ENCODE results near the gene OR2K2.
"Not testable (repeated sequence)": the region's sequence is repeated elsewhere in the genome, so short reads cannot be mapped to it uniquely, and the experiment has no call there.

Gene OR2K2

DNA sequence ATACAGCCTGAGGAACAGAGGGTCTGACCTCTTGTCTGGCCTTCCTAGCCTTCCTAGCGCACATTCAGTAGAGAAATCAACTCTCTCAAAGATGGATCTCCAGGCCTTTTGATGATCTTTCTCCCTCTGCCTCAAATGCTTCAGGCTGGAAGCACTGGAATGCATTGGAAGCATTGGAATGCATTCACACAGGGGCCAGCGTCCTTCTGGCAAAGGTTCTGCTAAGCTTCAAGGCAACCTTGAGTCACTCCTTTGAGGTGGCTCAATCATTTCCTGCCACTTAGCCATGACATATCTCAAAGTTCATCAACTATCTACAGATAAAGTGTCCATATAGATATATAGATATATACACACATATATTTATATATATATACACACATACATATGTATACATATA is 42.9 kb downstream of the OR2K2 start:
- DNase-seq (ENCODE audit: low spot score in 2 of 2) (no peak), ATAC-seq (replicated peaks; ENCODE audit: extremely low read depth, poor library complexity, severe bottlenecking) (no peak)
- H3K36me3 Mint-ChIP-seq (ENCODE audit: insufficient read depth), result no peaks in the 10 kb centered on the region
- H3K4me1 Mint-ChIP-seq, result no peaks in the 10 kb centered on the region
- no peak overlapping the region for H3K27ac Mint-ChIP-seq (ENCODE audit: low read depth)
- no peaks in the 10 kb centered on the region for H3K9me3 Mint-ChIP-seq
- H3K27me3 Mint-ChIP-seq, result peaks cover 30% of the 10 kb centered on the region
- no peak overlapping the region for H3K4me3 Mint-ChIP-seq

DNA sequence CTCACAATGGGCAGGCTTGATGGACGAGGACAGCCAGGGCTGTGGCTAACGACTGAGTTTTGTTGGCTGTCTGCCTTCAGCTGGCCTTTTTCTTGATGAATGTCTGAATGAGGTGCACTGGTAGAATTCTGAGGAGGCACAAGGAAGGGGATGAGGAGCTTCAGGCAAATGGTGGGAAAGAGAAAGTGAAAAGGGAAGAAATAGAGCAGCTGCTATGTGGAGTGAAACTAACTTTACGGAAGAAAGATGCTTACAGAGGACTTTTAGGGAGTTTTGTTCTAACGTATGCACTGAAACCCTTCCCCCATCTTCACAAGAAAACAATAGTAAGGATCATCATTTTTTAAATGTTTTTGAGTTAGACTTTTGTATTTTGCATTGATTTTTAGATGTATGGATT is 45.3 kb downstream of the OR2K2 start:
- Mint-ChIP-seq H3K4me3 (no peak overlapping the region), H3K36me3 (ENCODE audit: insufficient read depth) (no peaks in the 10 kb centered on the region), H3K27ac (ENCODE audit: low read depth) (no peak overlapping the region), H3K27me3 (peaks cover 43% of the 10 kb centered on the region), H3K9me3 (no peaks in the 10 kb centered on the region), H3K4me1 (no peaks in the 10 kb centered on the region)
- ATAC-seq (replicated peaks; ENCODE audit: extremely low read depth, poor library complexity, severe bottlenecking) (no peak), DNase-seq (ENCODE audit: low spot score in 2 of 2) (no peak)

DNA sequence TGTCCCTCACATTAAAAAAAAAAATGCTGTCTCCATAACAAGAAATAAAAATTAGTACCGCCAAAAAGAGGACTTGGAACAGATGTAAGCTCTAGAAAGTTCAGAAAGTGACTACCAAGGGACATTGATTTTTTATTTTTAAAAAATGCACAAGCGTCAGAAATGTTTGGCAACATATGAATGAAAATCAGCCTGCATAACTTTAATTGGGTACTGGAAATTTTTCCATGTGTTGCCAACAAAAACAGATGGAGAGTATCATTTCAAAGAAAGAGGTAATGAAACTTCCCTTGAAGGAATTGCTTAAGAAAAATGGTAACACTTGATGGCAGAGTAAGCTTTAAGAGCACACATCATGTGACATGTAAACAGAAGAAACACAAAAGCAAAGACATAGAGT is 47.2 kb downstream of the OR2K2 start:
- no peaks in the 10 kb centered on the region for H3K4me1 Mint-ChIP-seq
- peaks cover 26% of the 10 kb centered on the region for H3K27me3 Mint-ChIP-seq
- H3K36me3 Mint-ChIP-seq (ENCODE audit: insufficient read depth), result no peaks in the 10 kb centered on the region
- DNase-seq (ENCODE audit: low spot score in 2 of 2) (no peak), ATAC-seq (replicated peaks; ENCODE audit: extremely low read depth, poor library complexity, severe bottlenecking) (no peak)
- H3K4me3 Mint-ChIP-seq, result no peak overlapping the region
- no peaks in the 10 kb centered on the region for H3K9me3 Mint-ChIP-seq
- no peak overlapping the region for H3K27ac Mint-ChIP-seq (ENCODE audit: low read depth)

DNA sequence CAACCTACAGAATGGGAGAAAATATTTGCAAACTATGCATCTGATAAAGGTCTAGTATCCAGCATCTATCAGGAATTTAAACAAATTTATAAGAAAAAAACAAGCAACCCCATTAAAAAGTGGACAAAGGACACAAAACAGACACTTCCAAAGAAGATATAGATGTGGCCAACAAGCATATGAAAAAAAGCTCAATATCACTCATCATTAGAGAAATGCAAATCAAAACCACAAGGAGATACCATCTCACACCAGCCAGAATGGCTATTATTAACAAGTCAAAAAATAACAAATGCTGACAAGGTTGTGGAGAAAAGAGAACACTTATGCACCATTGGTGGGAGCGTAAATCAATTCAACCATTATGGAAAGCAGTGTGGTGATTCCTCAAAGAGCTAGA is 49.2 kb downstream of the OR2K2 start:
- not testable (repeated sequence) for DNase-seq (ENCODE audit: low spot score in 2 of 2); H3K9me3 Mint-ChIP-seq; H3K36me3 Mint-ChIP-seq (ENCODE audit: insufficient read depth); H3K4me3 Mint-ChIP-seq; H3K27ac Mint-ChIP-seq (ENCODE audit: low read depth); ATAC-seq (replicated peaks; ENCODE audit: extremely low read depth, poor library complexity, severe bottlenecking); H3K4me1 Mint-ChIP-seq
- H3K27me3 Mint-ChIP-seq, result peaks cover 36% of the 10 kb centered on the region
